Gastroesophageal sphincter (tissue), 4 donors: ENCODE results near the gene CPNE1. TPM values are rescaled to one million over a fixed set of nuclear protein-coding genes. Genes with fewer than 3 reads are reported as not detected.

ENCODE experiments used
- ATAC-seq: fragments of 150-250 bp; one replicate; pipeline ENCODE4 v1.9.1; 2016; ENCODE audit warnings: mild to moderate bottlenecking, moderate library complexity
- H3K27ac ChIP-seq, 4 donors: fragments of 200-600 bp; sonication (generic) in 3 of 4; 1 replicate in 3 of 4; 2 replicates in 1 of 4; pipeline ENCODE4 v1.5.1; 2016 to 2019
- H3K27me3 ChIP-seq: fragments of 200-600 bp; sonication (generic); one replicate; pipeline ENCODE4 v1.5.1; 2019
- H3K36me3 ChIP-seq, 2 donors: fragments of 200-600 bp; sonication (generic); one replicate each; pipeline ENCODE4 v1.5.1; 2019; ENCODE audit warnings: control low read depth in 1 of 2
- H3K4me1 ChIP-seq, 3 donors: fragments of 200-600 bp; sonication (generic); 1 replicate in 2 of 3; 2 replicates in 1 of 3; pipeline ENCODE4 v1.5.1; 2016 to 2019; ENCODE audit warnings: control low read depth in 2 of 3
- H3K4me3 ChIP-seq, 2 donors: fragments of 200-600 bp; sonication (generic); one replicate each; pipeline ENCODE4 v1.5.1; 2019; ENCODE audit warnings: mild to moderate bottlenecking in 1 of 2, moderate library complexity in 1 of 2
- H3K9me3 ChIP-seq, 3 donors: fragments of 200-600 bp; sonication (generic); one replicate each; pipeline ENCODE4 v1.5.1; 2017 to 2019; ENCODE audit warnings: control low read depth in 2 of 3
- EP300 ChIP-seq: sonication (generic); formaldehyde crosslinking; IDR thresholded peaks from one replicate; pipeline ENCODE4 v1.6.1; 2017; ENCODE audit warnings: antibody characterized with exemption, mild to moderate bottlenecking
- POLR2A ChIP-seq, 2 donors: fragments of 450-650 bp; IDR thresholded peaks; one replicate each; pipeline ENCODE4 v1.6.1; 2017; ENCODE audit warnings: antibody characterized with exemption in 2 of 2, mild to moderate bottlenecking in 2 of 2, moderate library complexity in 1 of 2
- POLR2AphosphoS5 ChIP-seq: sonication (generic); formaldehyde crosslinking; IDR thresholded peaks from one replicate; pipeline ENCODE4 v1.6.1; 2017; ENCODE audit warnings: antibody characterized with exemption
- WGBS, 2 donors: methylation state at CpG; one replicate each; pipeline ENCODE4 v1.1.5; 2018; ENCODE audit warnings: low coverage in 1 of 2; 5-methylcytosine and 5-hydroxymethylcytosine counted together
- total RNA-seq, 4 donors: library from RNA; depleted of rRNA; stranded (reverse); fragments of >200 nt; gene quantifications; one replicate each; pipeline ENCODE4 v1.1.0, GENCODE V29; 2016
- TF ChIP-seq, protein P1 (sequence below), 4 experiments: fragments of 200-600 bp in 2 of 4; fragments of 450-650 bp in 2 of 4; sonication (generic) in 1 of 4; IDR thresholded peaks; one replicate each; pipeline ENCODE4 v1.5.1; 2017 to 2019; ENCODE audit warnings: antibody characterized with exemption in 4 of 4, mild to moderate bottlenecking in 2 of 4, moderate library complexity in 2 of 4

The CPNE1 gene
- total RNA-seq, 4 donors from 2014 or later: 43.8 to 131 (median 95.2) TPM

DNA sequence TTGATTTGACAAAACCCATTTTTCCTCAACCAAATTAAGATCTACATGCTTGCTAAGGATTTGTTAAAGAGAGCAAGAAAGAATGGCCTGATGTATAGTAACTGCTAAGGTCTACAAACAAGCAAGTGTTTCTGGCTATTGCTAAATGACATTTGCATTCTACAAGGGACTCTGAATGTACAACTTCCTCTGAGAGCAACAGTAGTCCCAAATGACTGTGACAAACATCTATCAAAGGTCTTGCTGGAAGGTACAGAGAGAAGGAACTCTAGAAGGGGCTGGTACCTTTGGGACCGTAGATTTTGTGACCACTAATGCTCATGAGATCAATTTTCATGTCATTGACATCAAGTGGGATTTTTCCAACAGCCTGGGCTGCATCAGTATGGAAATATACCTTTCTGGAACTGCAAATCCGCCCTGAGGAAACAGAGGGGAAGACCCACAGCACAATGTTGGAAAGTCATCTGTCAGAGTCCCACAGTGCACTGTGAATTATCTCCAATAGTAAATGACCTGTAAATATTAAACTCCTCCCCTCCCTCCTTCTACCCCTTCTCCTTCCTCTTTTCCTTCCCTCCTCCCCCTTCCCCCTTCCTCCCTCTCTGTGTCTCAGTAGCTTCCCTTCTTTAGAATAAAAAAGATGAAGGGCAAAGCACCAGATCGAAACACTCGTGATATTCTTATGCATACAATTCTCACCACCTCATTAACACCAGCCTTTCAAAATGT, 15.9 kb upstream of the CPNE1 start:
- peaks cover 0 to 90% of the 10 kb centered on the region in 2 donors for H3K36me3 ChIP-seq
- H3K27me3 ChIP-seq: no peaks in the 10 kb centered on the region
- no peaks in the 10 kb centered on the region for H3K4me1 ChIP-seq
- 63 to 66% methylated on average over 3 to 4 of the region's 4 CpGs for WGBS, 2 donors
- no peaks in the 10 kb centered on the region for H3K9me3 ChIP-seq
- H3K4me3 ChIP-seq: no peak overlapping the region
- no peak for ATAC-seq
- TF ChIP-seq POLR2AphosphoS5 (no peak), EP300 (no peak)
- TF ChIP-seq, protein P1, sequence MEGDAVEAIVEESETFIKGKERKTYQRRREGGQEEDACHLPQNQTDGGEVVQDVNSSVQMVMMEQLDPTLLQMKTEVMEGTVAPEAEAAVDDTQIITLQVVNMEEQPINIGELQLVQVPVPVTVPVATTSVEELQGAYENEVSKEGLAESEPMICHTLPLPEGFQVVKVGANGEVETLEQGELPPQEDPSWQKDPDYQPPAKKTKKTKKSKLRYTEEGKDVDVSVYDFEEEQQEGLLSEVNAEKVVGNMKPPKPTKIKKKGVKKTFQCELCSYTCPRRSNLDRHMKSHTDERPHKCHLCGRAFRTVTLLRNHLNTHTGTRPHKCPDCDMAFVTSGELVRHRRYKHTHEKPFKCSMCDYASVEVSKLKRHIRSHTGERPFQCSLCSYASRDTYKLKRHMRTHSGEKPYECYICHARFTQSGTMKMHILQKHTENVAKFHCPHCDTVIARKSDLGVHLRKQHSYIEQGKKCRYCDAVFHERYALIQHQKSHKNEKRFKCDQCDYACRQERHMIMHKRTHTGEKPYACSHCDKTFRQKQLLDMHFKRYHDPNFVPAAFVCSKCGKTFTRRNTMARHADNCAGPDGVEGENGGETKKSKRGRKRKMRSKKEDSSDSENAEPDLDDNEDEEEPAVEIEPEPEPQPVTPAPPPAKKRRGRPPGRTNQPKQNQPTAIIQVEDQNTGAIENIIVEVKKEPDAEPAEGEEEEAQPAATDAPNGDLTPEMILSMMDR (IDR thresholded peaks at IDR 0.05): no peak
- H3K27ac ChIP-seq: no peak overlapping the region

DNA sequence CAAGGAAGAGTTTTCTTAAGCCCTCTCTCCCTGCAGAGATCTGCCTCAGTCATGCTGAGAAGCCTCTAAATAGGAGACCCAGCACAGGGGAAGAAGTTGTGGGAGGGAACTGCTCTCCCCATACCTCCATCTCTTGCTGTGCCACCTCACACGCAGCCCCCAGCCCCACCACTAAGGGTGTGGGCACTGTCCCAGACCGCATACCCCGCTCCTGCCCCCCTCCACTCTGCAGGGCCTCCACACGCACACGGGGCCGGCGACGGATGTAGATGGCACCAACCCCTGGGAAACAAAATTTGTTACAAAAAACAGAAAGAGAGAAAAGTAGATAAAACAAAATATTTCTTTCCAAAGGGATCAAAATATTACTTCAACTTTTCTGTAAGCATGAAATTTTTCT, 10.2 kb upstream of the CPNE1 start:
- ATAC-seq: no peak
- no peak overlapping the region for H3K27ac ChIP-seq
- WGBS, 2 donors: 100% methylated on average over 5 of the region's 8 CpGs; no CpG with 5 or more reads in 1 of the 2 donors
- no peak overlapping the region for H3K4me3 ChIP-seq
- peaks cover 0 to 98% of the 10 kb centered on the region in 2 donors for H3K36me3 ChIP-seq
- no peaks in the 10 kb centered on the region for H3K4me1 ChIP-seq
- no peaks in the 10 kb centered on the region for H3K9me3 ChIP-seq
- TF ChIP-seq, protein P1 (IDR thresholded peaks at IDR 0.05): no peak
- TF ChIP-seq EP300 (no peak), POLR2AphosphoS5 (no peak), POLR2A (IDR thresholded peaks at IDR 0.05) (no peak)
- no peaks in the 10 kb centered on the region for H3K27me3 ChIP-seq

DNA sequence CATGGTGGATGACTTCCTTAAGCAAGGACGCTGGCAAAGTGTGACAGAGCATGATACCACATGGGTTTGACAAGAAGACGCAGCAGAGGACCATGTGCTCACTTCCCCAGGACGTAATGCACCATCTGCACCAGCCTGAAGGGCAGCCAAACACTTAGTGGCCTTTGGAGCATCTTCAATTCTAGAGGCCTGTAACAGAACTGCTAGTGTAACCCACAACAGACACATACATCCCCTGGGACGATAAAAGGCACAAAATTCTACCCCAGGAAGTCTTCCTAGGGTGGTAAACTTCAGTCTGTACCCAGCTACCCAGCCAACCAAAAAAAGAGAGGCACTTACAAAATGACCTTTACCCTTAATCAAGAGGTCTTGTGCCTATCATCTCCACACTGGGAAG, 9.2 kb upstream of the CPNE1 start:
- H3K36me3 ChIP-seq: peaks cover 0 to 98% of the 10 kb centered on the region in 2 donors
- no peak for ATAC-seq
- TF ChIP-seq EP300 (no peak), POLR2AphosphoS5 (no peak), POLR2A (IDR thresholded peaks at IDR 0.05) (no peak)
- TF ChIP-seq, protein P1 (IDR thresholded peaks at IDR 0.05): no peak
- H3K27me3 ChIP-seq: no peaks in the 10 kb centered on the region
- no peaks in the 10 kb centered on the region for H3K4me1 ChIP-seq
- H3K9me3 ChIP-seq: no peaks in the 10 kb centered on the region
- WGBS, 2 donors: 90 to 100% methylated on average over 1 to 2 of the region's 4 CpGs
- H3K4me3 ChIP-seq: no peak overlapping the region
- H3K27ac ChIP-seq: no peak overlapping the region

DNA sequence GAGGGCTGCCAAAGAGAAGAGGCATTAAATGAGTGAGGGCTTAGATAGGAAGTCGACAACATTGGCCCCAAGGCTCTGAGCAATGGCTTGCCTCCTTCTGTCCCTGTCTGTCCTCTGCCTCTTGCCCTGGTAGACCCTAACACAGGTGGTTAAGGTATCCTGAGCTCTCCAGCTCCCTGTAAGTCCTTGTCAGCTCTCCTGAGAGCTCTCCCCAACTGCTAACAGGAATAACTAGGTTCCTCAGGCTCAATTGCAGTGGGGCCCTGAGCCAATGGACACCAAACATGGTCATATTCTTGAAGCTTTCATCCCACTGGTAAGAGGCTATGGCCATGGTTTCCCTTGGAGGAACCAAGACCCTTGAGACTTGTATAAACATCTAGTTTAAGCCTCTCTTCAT, 5.0 kb upstream of the CPNE1 start:
- no peaks in the 10 kb centered on the region for H3K27me3 ChIP-seq
- peaks cover 0 to 71% of the 10 kb centered on the region in 2 donors for H3K36me3 ChIP-seq
- ATAC-seq: no peak
- TF ChIP-seq POLR2AphosphoS5 (no peak), EP300 (no peak), POLR2A (IDR thresholded peaks at IDR 0.05) (no peak)
- TF ChIP-seq, protein P1 (IDR thresholded peaks at IDR 0.05): no peak
- H3K27ac ChIP-seq: no peak overlapping the region
- no peaks in the 10 kb centered on the region for H3K4me1 ChIP-seq
- WGBS, 2 donors: 80 to 100% methylated on average over 1 of the region's 1 CpG
- no peak overlapping the region for H3K4me3 ChIP-seq
- no peaks in the 10 kb centered on the region for H3K9me3 ChIP-seq

GRCh38 chr20:35669221-35669620, 4.5 kb upstream of the CPNE1 start:
- Histone ChIP-seq H3K27me3 (no peaks in the 10 kb centered on the region), H3K36me3 (peaks cover 0 to 66% of the 10 kb centered on the region in 2 donors), H3K4me1 (no peaks in the 10 kb centered on the region), H3K4me3 (no peak overlapping the region), H3K27ac (no peak overlapping the region), H3K9me3 (no peaks in the 10 kb centered on the region)
- no peak for ATAC-seq
- TF ChIP-seq EP300 (no peak), POLR2AphosphoS5 (no peak)
- TF ChIP-seq, protein P1 (IDR thresholded peaks at IDR 0.05): no peak
- 92 to 100% methylated on average over 2 to 5 of the region's 5 CpGs for WGBS, 2 donors
